Smooth muscle cell (in vitro differentiated cells): ENCODE data around the gene MRO. TPM values are rescaled to one million over a fixed set of nuclear protein-coding genes. Genes with fewer than 3 reads are reported as not detected.

ENCODE experiments used
- DNase-seq: peaks from one replicate; lab custom pipeline; 2025; ENCODE audit not compliant: unreplicated experiment; lab: John Stamatoyannopoulos, UW
- H2AFZ ChIP-seq: fragments of 200-600 bp; sonication (generic); 2 replicates; pipeline ENCODE4 v1.6.0; 2016; ENCODE audit warnings: antibody characterized with exemption, low read depth, mild to moderate bottlenecking
- H3F3A ChIP-seq: fragments of 200-600 bp; sonication (generic); 2 replicates; pipeline ENCODE4 v1.6.0; 2017; ENCODE audit warnings: antibody characterized with exemption, low read depth
- H3K27ac ChIP-seq: fragments of 200-600 bp; sonication (generic); 2 replicates; pipeline ENCODE4 v1.5.1; 2016; ENCODE audit warnings: low read depth, mild to moderate bottlenecking
- H3K27me3 ChIP-seq: fragments of 200-600 bp; sonication (generic); 2 replicates; pipeline ENCODE4 v1.6.1; 2016; ENCODE audit warnings: low read depth, mild to moderate bottlenecking
- H3K36me3 ChIP-seq: fragments of 200-600 bp; sonication (generic); 2 replicates; pipeline ENCODE4 v1.5.1; 2016; ENCODE audit warnings: low read depth
- H3K4me1 ChIP-seq: fragments of 200-600 bp; sonication (generic); 2 replicates; pipeline ENCODE4 v1.5.1; 2016; ENCODE audit warnings: low read depth
- H3K4me2 ChIP-seq: fragments of 200-600 bp; sonication (generic); 2 replicates; pipeline ENCODE4 v1.6.0; 2016; ENCODE audit warnings: mild to moderate bottlenecking
- H3K4me3 ChIP-seq: fragments of 200-600 bp; sonication (generic); 2 replicates; pipeline ENCODE4 v1.5.1; 2016; ENCODE audit warnings: mild to moderate bottlenecking
- H3K79me2 ChIP-seq: fragments of 200-600 bp; sonication (generic); 2 replicates; pipeline ENCODE4 v1.6.0; 2016; ENCODE audit warnings: low read depth, mild to moderate bottlenecking
- H3K9ac ChIP-seq: fragments of 200-600 bp; sonication (generic); 2 replicates; pipeline ENCODE4 v1.6.0; 2016; ENCODE audit warnings: low read depth
- H3K9me3 ChIP-seq: fragments of 200-600 bp; sonication (generic); replicated peaks from 2 replicates; pipeline ENCODE4 v1.5.1; 2016; ENCODE audit warnings: low read depth
- H4K20me1 ChIP-seq: fragments of 200-600 bp; sonication (generic); 2 replicates; pipeline ENCODE4 v1.6.0; 2016; ENCODE audit warnings: low read depth
- CTCF ChIP-seq: fragments of 200-600 bp; sonication (generic); IDR thresholded peaks from 2 replicates; pipeline ENCODE4 v1.5.1; 2017; ENCODE audit warnings: borderline replicate concordance, mild to moderate bottlenecking, antibody characterized with exemption; ENCODE audit not compliant: insufficient read depth, poor library complexity, severe bottlenecking
- WGBS: methylation state at CpG from one replicate; pipeline ENCODE4 v1.1.7; 2016; ENCODE audit warnings: low lambda C conversion rate; 5-methylcytosine and 5-hydroxymethylcytosine counted together
- polyA plus RNA-seq: library from polyadenylated mRNA; unstranded; fragments of >200 nt; fragmentation: Nextera tagmentation; extraction: Ambion mirVana; gene quantifications from 2 replicates; pipeline ENCODE4 v1.2.1, GENCODE V29; 2016
- total RNA-seq: library from RNA; depleted of rRNA; stranded (reverse); fragments of >200 nt; gene quantifications from 2 replicates; pipeline ENCODE4 v1.2.3, GENCODE V29; 2014

Gene MRO
- total and polyA plus RNA-seq, 2 experiments from 2014 or later, result not detected

- no peaks in the 10 kb centered on the region for H3K36me3 ChIP-seq
- WGBS, result 17% methylated on average over 9 of the region's 9 CpGs
- no peaks in the 10 kb centered on the region for H3K79me2 ChIP-seq
- H3K4me3 ChIP-seq, result no peak overlapping the region
- peaks cover 3% of the 10 kb centered on the region for H3F3A ChIP-seq
- peak; percentile 32 for DNase-seq
- no peaks in the 10 kb centered on the region for H3K9me3 ChIP-seq
- peak overlapping the region; percentile 55 for H3K4me2 ChIP-seq
- peaks cover 22% of the 10 kb centered on the region for H3K4me1 ChIP-seq
- H2AFZ ChIP-seq, result peak overlapping the region; percentile 2
- TF ChIP-seq CTCF, result no peak
- peaks cover 3% of the 10 kb centered on the region for H3K27me3 ChIP-seq
- H3K9ac ChIP-seq, result no peak overlapping the region
- H3K27ac ChIP-seq, result no peak overlapping the region
- H4K20me1 ChIP-seq, result no peaks in the 10 kb centered on the region
Measured at GRCh38 chr18:50748243-50749229, 71.3 kb downstream of the MRO start.

GRCh38 chr18:50747849-50748242 lies 72.0 kb downstream of the MRO start:
- Histone ChIP-seq H3K9ac (no peak overlapping the region), H3K4me2 (peak overlapping the region; percentile 55), H3K4me3 (no peak overlapping the region), H2AFZ (no peak overlapping the region), H3K27me3 (peaks cover 3% of the 10 kb centered on the region), H4K20me1 (no peaks in the 10 kb centered on the region), H3K9me3 (no peaks in the 10 kb centered on the region), H3K27ac (no peak overlapping the region), H3K79me2 (no peaks in the 10 kb centered on the region), H3K4me1 (peaks cover 22% of the 10 kb centered on the region), H3K36me3 (no peaks in the 10 kb centered on the region), H3F3A (peaks cover 3% of the 10 kb centered on the region)
- TF ChIP-seq CTCF, result no peak
- DNase-seq, result no peak
- WGBS, result 0% methylated on average over 1 of the region's 1 CpG

- no peak overlapping the region for H3K4me3 ChIP-seq
- peaks cover 3% of the 10 kb centered on the region for H3K27me3 ChIP-seq
- no peak for TF ChIP-seq CTCF
- no peaks in the 10 kb centered on the region for H3K36me3 ChIP-seq
- no peak overlapping the region for H3K4me2 ChIP-seq
- no peak for DNase-seq
- peaks cover 22% of the 10 kb centered on the region for H3K4me1 ChIP-seq
- no peak overlapping the region for H3K27ac ChIP-seq
- peaks cover 3% of the 10 kb centered on the region for H3F3A ChIP-seq
- H3K9ac ChIP-seq, result no peak overlapping the region
- no peak overlapping the region for H2AFZ ChIP-seq
- no peaks in the 10 kb centered on the region for H3K9me3 ChIP-seq
- WGBS, result 89% methylated on average over 5 of the region's 5 CpGs
- H3K79me2 ChIP-seq, result no peaks in the 10 kb centered on the region
- H4K20me1 ChIP-seq, result no peaks in the 10 kb centered on the region
Measured at GRCh38 chr18:50745945-50746344, 73.9 kb downstream of the MRO start.

Other genes starting within 250 kb of the MRO start
- 42.2 and 47.9 TPM in 2 replicates for gene ME2, start 59.1 kb upstream of the MRO start, total RNA-seq
- gene ME2, start 59.1 kb upstream of the MRO start, polyA plus RNA-seq, result 20.2 and 24.4 TPM in 2 replicates
- gene ELAC1, start 148.0 kb upstream of the MRO start, total RNA-seq, result 7.8 and 16.0 TPM in 2 replicates
- 7.6 and 8.2 TPM in 2 replicates for gene ELAC1, start 148.0 kb upstream of the MRO start, polyA plus RNA-seq
- 88.9 and 137 TPM in 2 replicates for gene SMAD4, start 210.2 kb upstream of the MRO start, total RNA-seq
- 76.4 and 88.0 TPM in 2 replicates for gene SMAD4, start 210.2 kb upstream of the MRO start, polyA plus RNA-seq